Nephron progenitor cell (in vitro differentiated cells): ENCODE data around the gene ADAMTSL3.
"Not testable (repeated sequence)": the region's sequence is repeated elsewhere in the genome, so short reads cannot be mapped to it uniquely, and the experiment has no call there.

ENCODE experiments used
- DNase-seq: peaks from one replicate; pipeline ENCODE4 v3.0.0; 2021
- H3K27ac Mint-ChIP-seq: 2 replicates; pipeline ENCODE4 v1.8.0; 2021; ENCODE audit warnings: mild to moderate bottlenecking, moderate library complexity, mixed read lengths
- H3K27me3 Mint-ChIP-seq: 2 replicates; pipeline ENCODE4 v1.8.0; 2021; ENCODE audit warnings: mild to moderate bottlenecking, low read depth, mixed read lengths; ENCODE audit not compliant: poor library complexity
- H3K36me3 Mint-ChIP-seq: 2 replicates; pipeline ENCODE4 v1.8.0; 2021; ENCODE audit warnings: low read depth, mixed read lengths
- H3K4me1 Mint-ChIP-seq: 2 replicates; pipeline ENCODE4 v1.8.0; 2021; ENCODE audit warnings: mixed read lengths
- H3K4me3 Mint-ChIP-seq: 2 replicates; pipeline ENCODE4 v1.8.0; 2021; ENCODE audit warnings: mild to moderate bottlenecking, moderate library complexity, mixed read lengths
- H3K9me3 Mint-ChIP-seq: 2 replicates; pipeline ENCODE4 v1.8.0; 2021; ENCODE audit warnings: mild to moderate bottlenecking, moderate library complexity, mixed read lengths
- CTCF ChIP-seq: fragments of 200-600 bp; sonication (generic); IDR thresholded peaks from 2 replicates; pipeline ENCODE4 v1.5.0; 2021; ENCODE audit warnings: antibody characterized with exemption

ADAMTSL3 gene

DNA sequence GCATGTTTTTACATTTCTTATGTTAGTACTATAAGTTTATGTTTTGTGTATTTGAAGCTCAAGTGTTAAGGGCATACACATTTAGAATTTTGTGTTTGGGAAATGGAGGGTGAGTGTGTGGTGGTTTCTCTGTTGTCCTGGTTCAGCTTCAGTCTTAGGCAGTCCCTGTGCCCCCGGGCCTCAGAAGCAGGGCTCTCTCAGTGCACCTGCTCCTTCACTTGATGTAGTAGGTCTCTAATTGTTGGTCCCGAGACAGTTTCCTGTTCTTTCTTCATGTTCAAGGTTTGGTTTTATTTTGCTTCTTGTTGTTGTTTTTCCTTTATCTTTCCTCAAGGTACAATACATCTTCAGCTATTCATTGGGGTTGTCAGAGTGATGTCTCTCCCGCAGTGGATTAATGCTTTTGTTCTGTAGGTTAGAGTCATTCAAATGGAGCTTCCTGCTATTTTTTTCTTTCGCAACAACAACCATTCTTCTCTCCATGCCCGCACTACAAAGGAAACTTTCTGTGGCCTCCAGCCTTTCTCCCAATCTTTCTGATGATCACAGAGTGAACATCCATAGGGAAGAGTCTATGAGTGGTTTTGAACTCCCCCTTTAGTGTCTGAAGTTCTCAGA, 403.9 kb downstream of the ADAMTSL3 start:
- TF ChIP-seq CTCF = no peak
- DNase-seq = no peak
- H3K27ac Mint-ChIP-seq = no peak overlapping the region
- no peak overlapping the region for H3K4me3 Mint-ChIP-seq
- H3K36me3 Mint-ChIP-seq = no peaks in the 10 kb centered on the region
- peaks cover 36% of the 10 kb centered on the region for H3K9me3 Mint-ChIP-seq
- no peaks in the 10 kb centered on the region for H3K4me1 Mint-ChIP-seq
- peaks cover 17% of the 10 kb centered on the region for H3K27me3 Mint-ChIP-seq

DNA sequence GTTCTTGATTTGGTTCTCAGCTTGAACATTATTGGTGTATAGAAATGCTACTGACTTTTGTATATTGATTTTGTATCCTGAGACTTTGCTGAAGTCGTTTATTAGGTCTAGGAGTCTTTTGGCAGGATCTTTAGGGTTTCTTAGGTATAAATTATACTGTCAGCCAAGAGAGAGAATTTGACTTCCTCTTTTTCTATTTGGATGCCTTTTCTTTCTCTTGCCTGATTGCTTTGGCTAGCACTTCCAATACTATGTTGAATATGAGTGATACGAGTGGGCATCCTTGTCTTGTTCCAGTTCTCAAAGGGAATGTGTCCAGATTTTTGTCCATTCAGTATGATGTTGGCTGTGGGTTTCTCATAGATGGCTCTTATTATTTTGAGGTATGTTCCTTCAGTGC, 409.8 kb downstream of the ADAMTSL3 start:
- H3K36me3 Mint-ChIP-seq, H3K27me3 Mint-ChIP-seq, DNase-seq, H3K27ac Mint-ChIP-seq, H3K4me3 Mint-ChIP-seq, H3K4me1 Mint-ChIP-seq: not testable (repeated sequence)
- H3K9me3 Mint-ChIP-seq = peaks cover 39% of the 10 kb centered on the region

GRCh38 chr15:84068674-84069073, 414.8 kb downstream of the ADAMTSL3 start:
- not testable (repeated sequence) for H3K27me3 Mint-ChIP-seq, H3K27ac Mint-ChIP-seq, DNase-seq, H3K4me3 Mint-ChIP-seq, H3K4me1 Mint-ChIP-seq, H3K36me3 Mint-ChIP-seq
- H3K9me3 Mint-ChIP-seq = peaks cover 18% of the 10 kb centered on the region

GRCh38 chr15:84078038-84078437, 424.1 kb downstream of the ADAMTSL3 start:
- peaks cover 90% of the 10 kb centered on the region for H3K27me3 Mint-ChIP-seq
- not testable (repeated sequence) for DNase-seq, H3K27ac Mint-ChIP-seq, H3K4me3 Mint-ChIP-seq, H3K36me3 Mint-ChIP-seq
- H3K4me1 Mint-ChIP-seq = peaks cover 15% of the 10 kb centered on the region
- H3K9me3 Mint-ChIP-seq = peaks cover 12% of the 10 kb centered on the region

DNA sequence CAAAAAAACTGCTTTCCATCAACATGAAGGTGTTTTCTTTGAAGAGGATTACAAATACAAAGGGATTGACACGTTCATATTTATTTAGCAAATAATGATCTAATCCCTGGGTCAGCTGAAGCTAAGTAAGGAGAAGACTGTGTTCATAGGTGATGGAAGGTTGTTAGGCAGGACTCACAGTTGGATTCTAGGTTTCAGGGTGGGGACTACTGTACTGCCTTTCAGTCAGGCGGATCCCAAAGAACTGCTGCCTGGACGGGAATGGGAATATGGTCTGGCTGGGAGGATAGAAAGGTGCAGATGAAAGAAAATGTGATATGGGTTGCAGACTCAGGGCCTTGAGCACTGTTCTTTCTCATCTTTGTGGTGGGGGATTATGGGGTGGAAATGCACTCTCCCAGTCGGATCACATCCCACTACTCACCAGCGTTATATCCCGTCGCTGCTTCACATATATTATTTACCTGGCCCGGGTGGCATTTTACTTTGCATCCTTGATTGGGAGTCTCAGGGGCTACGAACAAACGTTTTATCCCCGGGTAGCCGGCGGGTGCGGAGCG, 425.5 kb downstream of the ADAMTSL3 start:
- H3K27ac Mint-ChIP-seq, DNase-seq, H3K36me3 Mint-ChIP-seq: not testable (repeated sequence)
- H3K4me3 Mint-ChIP-seq = peak overlapping the region; percentile 86
- peaks cover 95% of the 10 kb centered on the region for H3K27me3 Mint-ChIP-seq
- peaks cover 15% of the 10 kb centered on the region for H3K4me1 Mint-ChIP-seq
- H3K9me3 Mint-ChIP-seq = peaks cover 12% of the 10 kb centered on the region

- no peak for TF ChIP-seq CTCF
- Mint-ChIP-seq H3K9me3 (peaks cover 12% of the 10 kb centered on the region), H3K4me3 (peak overlapping the region; percentile 86), H3K27ac (no peak overlapping the region), H3K27me3 (peaks cover 94% of the 10 kb centered on the region), H3K4me1 (peaks cover 15% of the 10 kb centered on the region), H3K36me3 (no peaks in the 10 kb centered on the region)
- peak; percentile 70 for DNase-seq
Measured at GRCh38 chr15:84079885-84080777, 426.2 kb downstream of the ADAMTSL3 start.

DNA sequence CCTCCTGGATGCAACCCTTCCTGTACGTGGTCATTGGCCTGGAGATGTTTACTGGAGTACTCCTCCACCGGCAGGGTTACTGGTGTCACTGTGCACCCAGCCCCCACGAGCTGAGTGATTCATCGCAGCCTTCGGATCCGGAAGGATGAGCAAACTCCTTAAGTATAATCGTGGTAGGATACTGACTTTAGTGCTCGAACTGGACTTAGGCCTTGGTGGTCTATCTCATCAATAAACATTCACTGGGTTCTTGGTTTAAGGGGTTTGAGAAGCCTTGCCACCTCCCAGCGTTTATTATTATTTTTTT, 426.8 kb downstream of the ADAMTSL3 start:
- H3K27ac Mint-ChIP-seq, H3K36me3 Mint-ChIP-seq: not testable (repeated sequence)
- Mint-ChIP-seq H3K4me1 (peaks cover 15% of the 10 kb centered on the region), H3K4me3 (peak overlapping the region; percentile 86), H3K9me3 (peaks cover 12% of the 10 kb centered on the region), H3K27me3 (peaks cover 90% of the 10 kb centered on the region)
- DNase-seq = peak; percentile 10

GRCh38 chr15:84081391-84082168, 427.7 kb downstream of the ADAMTSL3 start:
- Mint-ChIP-seq H3K27me3 (peaks cover 82% of the 10 kb centered on the region), H3K27ac (no peak overlapping the region), H3K36me3 (no peaks in the 10 kb centered on the region), H3K4me1 (peaks cover 15% of the 10 kb centered on the region), H3K9me3 (peaks cover 11% of the 10 kb centered on the region), H3K4me3 (no peak overlapping the region)
- no peak for DNase-seq
- no peak for TF ChIP-seq CTCF
